Hematopoietic multipotent progenitor cell treated with erythropoietin and hydrocortisone succinate and interleukin-3 and kit ligand, for 4 days (in vitro differentiated cells): ENCODE measurements around the gene PSAP.
"Not testable (repeated sequence)": the region's sequence is repeated elsewhere in the genome, so short reads cannot be mapped to it uniquely, and the experiment has no call there.

ENCODE experiments used
- DNase-seq: peaks from one replicate; pipeline ENCODE4 v3.0.0-alpha.2; 2015

PSAP gene

GRCh38 chr10:71850743-71851464, at the start of gene PSAP:
TSS of gene PSAP (minus strand) at chr10:71851251. CDS start at chr10:71851221, 30 bp downstream.
- peak; percentile 99 for DNase-seq

GRCh38 chr10:71900441-71901180, 49.6 kb upstream of the PSAP start:
- DNase-seq: no peak

- no peak for DNase-seq
These were observed 48.8 kb upstream of the PSAP start for GRCh38 chr10:71899665-71900412.

- DNase-seq: not testable (repeated sequence)
These were observed 47.3 kb upstream of the PSAP start for GRCh38 chr10:71898346-71898745.

GRCh38 chr10:71893920-71894319, 42.9 kb upstream of the PSAP start:
- peak; percentile 97 for DNase-seq

- no peak for DNase-seq
These were observed 42.3 kb upstream of the PSAP start for GRCh38 chr10:71893258-71893815.

- no peak for DNase-seq
These were observed 40.4 kb upstream of the PSAP start for GRCh38 chr10:71891437-71891836.

- DNase-seq: no peak
These were observed 38.4 kb upstream of the PSAP start for GRCh38 chr10:71889388-71889987.

- DNase-seq: peak; percentile 83
These were observed 37.8 kb upstream of the PSAP start for GRCh38 chr10:71888623-71889387.

GRCh38 chr10:71888248-71888622, 37.2 kb upstream of the PSAP start:
- DNase-seq: no peak

GRCh38 chr10:71887743-71888142, 36.7 kb upstream of the PSAP start:
- DNase-seq: no peak

- peak; percentile 45 for DNase-seq
These were observed 32.0 kb upstream of the PSAP start for GRCh38 chr10:71882813-71883659.

GRCh38 chr10:71881647-71882355, 30.8 kb upstream of the PSAP start:
- DNase-seq: no peak

- DNase-seq: not testable (repeated sequence)
These were observed 30.2 kb upstream of the PSAP start for GRCh38 chr10:71881307-71881624.

- DNase-seq: peak; percentile 60
These were observed 29.6 kb upstream of the PSAP start for GRCh38 chr10:71880425-71881306.

GRCh38 chr10:71878327-71879034, 27.4 kb upstream of the PSAP start:
- peak; percentile 82 for DNase-seq

GRCh38 chr10:71877821-71878220, 26.8 kb upstream of the PSAP start:
- DNase-seq: no peak

GRCh38 chr10:71874680-71875354, 23.8 kb upstream of the PSAP start:
- DNase-seq: peak; percentile 85
